GM18499 (cell line): Measurements from ENCODE around the gene GUK1.
A peak's percentile ranks its signal among the peaks of the same experiment; 100 is the strongest.

ENCODE experiments used
- ATAC-seq: cut with Tn5 transposase; IDR thresholded peaks from one replicate; pipeline ENCODE4 v1.9.1; 2021; ENCODE audit warnings: moderate number of reproducible peaks; ENCODE audit not compliant: insufficient read depth, unreplicated experiment

Gene GUK1

GRCh38 chr1:228159008-228159665 lies 19.1 kb downstream of the GUK1 start:
- ATAC-seq, result no peak

GRCh38 chr1:228160201-228160761 lies 20.2 kb downstream of the GUK1 start:
- ATAC-seq, result no peak

GRCh38 chr1:228161362-228161761 lies 21.3 kb downstream of the GUK1 start:
- ATAC-seq, result no peak

- ATAC-seq, result no peak
Observed at GRCh38 chr1:228161866-228162265, 21.8 kb downstream of the GUK1 start.

DNA sequence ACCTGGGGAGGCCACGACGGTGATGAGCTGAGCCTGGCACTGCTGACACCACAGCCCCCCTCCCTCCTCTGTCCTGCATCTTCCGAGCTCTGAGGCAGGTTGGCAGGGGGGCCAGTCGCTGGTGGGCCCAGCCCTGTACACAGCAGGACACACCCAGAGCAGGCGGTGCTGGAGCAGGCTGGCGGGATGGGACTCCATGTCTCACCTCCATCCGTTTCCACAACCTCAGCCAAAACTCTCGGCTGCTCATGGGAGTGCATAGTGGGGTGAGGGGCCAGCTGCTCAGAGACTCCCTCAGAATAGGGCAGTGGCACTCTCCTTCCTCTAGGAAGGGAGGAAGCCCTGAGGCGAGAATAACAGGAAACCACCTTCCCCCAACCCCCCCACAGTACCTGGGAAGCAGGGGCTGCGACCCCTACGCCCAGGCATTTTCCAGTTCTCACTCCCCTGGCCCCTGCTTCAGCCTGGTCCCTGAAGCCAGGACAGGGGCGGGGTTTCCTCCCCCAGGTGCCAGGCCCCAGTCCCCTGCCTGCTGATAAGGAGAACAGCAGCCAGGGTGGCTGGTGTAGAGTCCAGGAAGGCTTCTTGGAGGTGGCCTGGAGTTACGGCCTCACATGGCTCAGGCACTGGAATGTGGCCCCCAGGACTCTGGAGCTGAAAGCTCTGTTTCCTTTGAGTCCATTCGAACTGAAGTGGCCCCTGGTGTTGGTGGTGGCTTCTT lies 22.4 kb downstream of the GUK1 start:
- ATAC-seq, result no peak

DNA sequence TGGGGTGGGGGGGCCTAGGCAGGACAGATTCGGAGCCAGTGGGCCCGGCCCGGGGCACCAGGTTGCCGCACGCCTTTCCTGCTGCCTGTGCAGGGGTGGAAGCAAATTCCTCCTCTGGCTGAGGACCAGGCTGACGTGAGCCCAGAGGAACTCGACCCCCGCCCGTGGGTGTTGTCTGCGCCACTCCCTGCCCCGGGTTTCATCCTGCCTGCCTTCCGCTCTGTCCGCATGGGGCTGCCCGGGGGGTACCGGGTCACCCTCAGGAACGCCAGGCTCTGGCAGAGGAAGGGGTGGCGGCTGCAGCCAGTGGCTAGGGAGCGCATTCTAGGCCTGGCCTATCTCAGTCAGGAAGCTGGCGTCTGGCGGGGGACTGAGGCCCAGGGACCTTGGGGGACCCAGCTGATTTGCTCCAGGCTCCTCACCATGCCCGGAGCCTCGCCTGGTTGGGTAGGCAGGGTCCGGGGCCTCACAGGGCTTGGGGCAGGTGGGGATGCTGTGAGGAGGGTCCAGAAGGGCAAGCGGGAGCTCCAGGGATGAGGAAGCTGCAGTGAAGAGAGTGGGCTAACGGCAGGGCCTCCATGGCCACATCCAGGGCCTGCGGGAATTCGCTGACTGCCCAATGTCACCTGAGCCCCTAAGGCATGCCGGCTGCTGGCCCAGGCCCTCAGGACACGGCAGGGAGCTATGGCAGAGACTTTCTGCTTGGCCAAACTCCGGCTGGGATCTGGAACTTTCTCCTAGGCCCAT lies 23.1 kb downstream of the GUK1 start:
- ATAC-seq, result no peak

DNA sequence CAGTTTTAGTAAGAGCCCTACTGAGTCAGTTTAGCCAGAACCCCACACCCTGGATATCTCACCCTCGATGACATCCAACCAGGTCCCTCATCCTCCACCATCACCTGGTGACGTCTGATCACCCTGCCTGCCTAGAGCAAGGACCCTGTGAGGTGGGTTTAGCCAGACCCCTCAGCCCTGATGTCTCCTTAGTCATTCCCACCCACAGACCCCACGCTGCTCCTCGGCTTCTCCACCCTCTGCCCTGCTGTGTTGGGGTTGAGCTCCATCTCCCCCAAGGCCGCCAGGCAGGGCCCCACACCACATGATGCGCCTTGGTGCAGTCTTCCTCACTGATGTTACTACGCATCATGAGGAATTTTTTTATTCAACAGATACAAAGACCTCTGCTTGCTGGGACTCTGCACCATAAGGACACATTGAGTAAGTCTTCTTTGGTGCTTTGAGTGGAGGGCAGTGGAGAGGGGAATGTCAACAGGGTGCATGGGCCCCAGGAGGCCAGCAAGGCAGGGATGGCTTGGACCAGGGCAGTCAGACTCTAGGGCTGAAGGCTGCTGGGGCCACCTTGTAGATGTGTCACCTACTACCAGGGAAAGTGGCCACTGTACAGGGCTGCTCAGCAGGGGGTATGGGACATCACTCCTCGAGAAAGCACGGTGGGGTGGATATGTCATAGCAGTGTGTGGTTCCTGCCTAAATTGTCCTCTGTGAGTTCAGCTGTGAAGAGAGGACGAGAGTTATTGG lies 23.9 kb downstream of the GUK1 start:
- ATAC-seq, result no peak

GRCh38 chr1:228164561-228165371 lies 24.7 kb downstream of the GUK1 start:
- ATAC-seq, result peak; percentile 2

DNA sequence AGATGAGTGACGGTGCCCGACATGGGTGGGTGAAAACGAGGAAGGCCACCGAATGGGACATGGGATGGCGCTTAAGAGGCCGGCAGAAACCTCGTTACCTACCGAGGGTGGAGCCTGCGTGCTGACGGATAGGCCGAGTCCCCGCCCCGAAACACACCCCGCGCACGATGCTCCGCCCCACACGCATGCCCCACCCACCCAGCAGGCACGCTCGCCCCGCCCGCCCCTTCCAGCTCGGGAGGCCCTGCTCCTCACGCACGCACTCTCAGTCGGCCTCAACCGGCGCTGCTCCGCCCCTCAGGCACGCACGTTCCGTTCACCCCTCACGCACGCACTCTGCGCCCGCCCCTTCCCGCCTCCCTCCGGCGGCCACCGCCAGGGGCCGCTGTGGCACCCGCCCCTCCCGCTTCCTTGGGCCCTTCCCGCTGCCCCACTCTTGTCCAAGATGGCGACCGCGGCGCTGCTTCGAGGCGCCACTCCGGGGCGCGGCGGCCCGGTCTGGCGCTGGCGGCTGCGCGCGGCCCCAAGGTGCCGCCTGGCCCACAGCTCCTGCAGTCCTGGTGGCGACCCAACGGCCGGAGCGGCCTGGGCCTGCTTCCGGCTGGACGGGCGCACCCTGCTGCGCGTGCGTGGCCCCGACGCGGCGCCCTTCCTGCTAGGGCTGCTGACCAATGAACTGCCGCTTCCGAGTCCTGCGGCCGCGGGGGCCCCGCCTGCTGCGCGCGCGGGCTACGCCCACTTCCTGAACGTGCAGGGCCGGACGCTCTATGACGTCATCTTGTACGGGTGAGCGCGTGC lies 25.5 kb downstream of the GUK1 start, which contains the start of gene IBA57:
IBA57 (plus strand) TSS at position 433 of the 798 bp plus-strand sequence; CDS start at position 446, 13 bp downstream.
- ATAC-seq, result peak; percentile 70

DNA sequence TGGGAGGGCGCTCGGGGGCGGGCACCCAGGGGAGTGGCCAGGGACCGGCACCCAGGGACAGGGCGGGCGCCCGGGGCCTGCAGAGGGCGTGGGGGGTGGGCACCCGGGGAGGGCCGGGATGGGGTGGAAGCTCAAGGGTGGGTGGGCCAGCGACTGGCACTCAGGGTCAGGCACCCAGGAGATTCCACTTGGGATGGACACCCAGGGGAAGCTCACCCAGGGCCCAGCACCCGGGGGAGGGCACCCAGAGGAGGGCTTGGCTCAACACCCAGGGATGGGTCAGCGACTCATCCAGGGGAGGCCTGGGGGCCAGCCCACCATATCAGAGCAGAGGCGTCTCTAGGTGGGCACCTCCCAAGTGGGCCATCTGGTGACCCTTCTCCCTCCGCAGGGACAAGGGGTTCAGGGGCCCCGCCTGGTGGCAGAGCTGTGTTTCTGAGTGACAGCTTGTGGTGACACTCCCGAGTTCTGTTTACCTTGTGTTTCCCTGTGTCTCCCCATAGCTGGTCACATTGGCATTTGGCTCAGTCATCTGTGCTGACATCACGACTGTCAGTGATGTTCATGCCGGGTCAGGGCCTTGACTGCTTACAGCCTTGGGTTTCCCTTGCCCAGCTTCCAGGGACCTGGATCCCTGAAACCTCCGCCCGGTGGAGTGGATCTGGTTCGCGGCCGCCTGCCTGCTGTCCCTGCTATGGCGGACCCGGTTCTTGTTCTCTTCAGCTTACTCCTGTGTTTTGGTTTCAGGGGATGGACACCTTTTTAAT lies 26.3 kb downstream of the GUK1 start:
- peak; percentile 12 for ATAC-seq

- no peak for ATAC-seq
Observed at GRCh38 chr1:228168563-228169270, 28.6 kb downstream of the GUK1 start.

DNA sequence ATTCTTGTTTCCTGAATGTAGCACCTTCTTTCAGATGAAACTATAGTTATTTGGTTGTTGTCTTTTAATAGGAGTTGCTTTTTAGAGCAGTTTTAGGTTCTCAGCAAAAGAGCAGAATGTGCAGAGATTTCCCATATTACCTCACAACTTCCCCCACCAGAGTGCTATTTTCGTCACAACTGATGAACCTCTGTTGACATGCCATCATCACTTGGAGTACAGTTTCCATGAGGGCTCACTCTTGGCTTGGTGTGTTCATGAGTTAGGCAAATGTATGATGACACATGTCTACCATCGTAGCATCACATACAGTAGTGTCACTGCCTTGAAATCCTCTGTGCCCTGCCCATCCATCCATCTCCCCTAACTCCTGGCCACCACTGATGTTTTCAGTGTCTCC lies 29.3 kb downstream of the GUK1 start:
- ATAC-seq, result no peak

DNA sequence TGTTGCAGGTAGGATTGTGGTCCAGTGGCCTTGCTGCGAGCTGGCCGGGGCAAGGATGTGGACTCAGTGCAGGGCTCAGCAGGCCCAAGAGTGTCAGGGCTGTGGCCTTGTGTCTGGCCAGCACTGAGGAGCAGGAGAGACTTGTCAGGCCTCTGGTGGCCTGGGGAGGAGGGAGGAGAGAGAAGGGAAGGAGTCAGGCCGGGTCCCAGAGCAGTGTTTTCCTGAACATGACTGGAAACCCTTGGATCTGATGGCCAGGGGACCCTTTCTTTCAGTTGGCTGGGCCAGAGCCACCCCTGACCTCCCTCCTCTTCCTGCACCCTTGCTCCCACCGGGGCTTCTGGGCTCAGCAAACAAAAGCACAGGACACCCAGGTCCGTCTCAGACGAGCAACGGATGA lies 30.6 kb downstream of the GUK1 start:
- ATAC-seq, result no peak

- ATAC-seq, result no peak
Observed at GRCh38 chr1:228171221-228171891, 31.3 kb downstream of the GUK1 start.

GRCh38 chr1:228172591-228173527 lies 32.8 kb downstream of the GUK1 start:
- no peak for ATAC-seq
